Keratinocyte (primary cell): ENCODE measurements around the gene UROS. TPM values are rescaled to one million over a fixed set of nuclear protein-coding genes. Genes with fewer than 3 reads are reported as not detected.

ENCODE experiments used
- DNase-seq: peaks from one replicate; pipeline ENCODE4 v3.0.0-alpha.2; 2011; ENCODE audit warnings: low read depth, missing footprints, low spot score
- FAIRE-seq: peaks from 2 replicates; lab custom pipeline; 2011; peaks lifted over from hg19 to GRCh38; lab: Jason Lieb, UNC
- H2AFZ ChIP-seq: 2 replicates; pipeline ENCODE4 v1.6.0; 2012; ENCODE audit warnings: low read length, control low read depth, inconsistent platforms; ENCODE audit not compliant: control insufficient read depth
- H3K27ac ChIP-seq: 2 replicates; pipeline ENCODE4 v1.5.1; 2011; ENCODE audit warnings: low read length; ENCODE audit not compliant: control insufficient read depth, insufficient read depth
- H3K27me3 ChIP-seq: 3 replicates; pipeline ENCODE4 v1.6.0; 2011; ENCODE audit warnings: low read length; ENCODE audit not compliant: control insufficient read depth, insufficient read depth; ENCODE audit errors: extremely low read depth
- H3K36me3 ChIP-seq, 2 experiments: 2 replicates in 1 of 2; 3 replicates in 1 of 2; pipeline ENCODE4 v1.5.1; 2011; ENCODE audit warnings: low read length in 2 of 2, mild to moderate bottlenecking in 1 of 2; ENCODE audit not compliant: control insufficient read depth in 2 of 2, insufficient read depth in 2 of 2; ENCODE audit errors: extremely low read depth in 1 of 2
- H3K4me1 ChIP-seq: 3 replicates; pipeline ENCODE4 v1.5.1; 2011; ENCODE audit warnings: low read length; ENCODE audit not compliant: control insufficient read depth, insufficient read depth; ENCODE audit errors: extremely low read depth
- H3K4me2 ChIP-seq: 3 replicates; pipeline ENCODE4 v1.6.0; 2011; ENCODE audit warnings: low read depth, low read length; ENCODE audit not compliant: control insufficient read depth, insufficient read depth; ENCODE audit errors: extremely low read depth
- H3K4me3 ChIP-seq, 3 experiments: fragments of 200-600 bp in 1 of 3; sonication (generic) in 1 of 3; 2 replicates in 2 of 3; 3 replicates in 1 of 3; pipeline ENCODE4 v1.5.1; 2011 to 2016; ENCODE audit warnings: low read length in 3 of 3, mild to moderate bottlenecking in 3 of 3, control low read depth in 2 of 3, inconsistent platforms in 1 of 3, low read depth in 1 of 3, mixed read lengths in 1 of 3, mixed run types in 1 of 3, moderate library complexity in 1 of 3; ENCODE audit not compliant: control insufficient read depth in 2 of 3, insufficient read depth in 2 of 3; ENCODE audit errors: extremely low read depth in 1 of 3
- H3K79me2 ChIP-seq: 2 replicates; pipeline ENCODE4 v1.6.0; 2012; ENCODE audit warnings: low read length; ENCODE audit not compliant: control insufficient read depth, insufficient read depth
- H3K9ac ChIP-seq: 3 replicates; pipeline ENCODE4 v1.6.0; 2011; ENCODE audit warnings: low read length; ENCODE audit not compliant: control insufficient read depth, insufficient read depth; ENCODE audit errors: extremely low read depth
- H3K9me1 ChIP-seq: 3 replicates; pipeline ENCODE4 v1.6.0; 2011; ENCODE audit warnings: low read length; ENCODE audit not compliant: control insufficient read depth, insufficient read depth; ENCODE audit errors: extremely low read depth
- H3K9me3 ChIP-seq: 2 replicates; pipeline ENCODE4 v1.5.1; 2012; ENCODE audit warnings: low read depth, low read length; ENCODE audit not compliant: control insufficient read depth
- H4K20me1 ChIP-seq: 3 replicates; pipeline ENCODE4 v1.6.0; 2011; ENCODE audit warnings: low read length; ENCODE audit not compliant: control insufficient read depth, insufficient read depth; ENCODE audit errors: extremely low read depth
- EZH2 ChIP-seq: IDR thresholded peaks from one replicate; pipeline ENCODE4 v1.6.1; 2012; ENCODE audit warnings: inconsistent platforms, mild to moderate bottlenecking, low read length, moderate library complexity
- dilution Hi-C: fragments of 300-500 bp; cut with MboI; formaldehyde crosslinking; loops from one replicate; pipeline ENCODE4 v1.7.0; 2020; ENCODE audit warnings: low sequenced_read_pairs; ENCODE audit not compliant: extremely low pct_ligation_motif_present
- polyA plus RNA-seq, 5 experiments: library from polyadenylated mRNA; depleted of rRNA in 3 of 5; stranded (reverse) in 3 of 5; stranded (forward) in 1 of 5; unstranded in 1 of 5; fragments of >200 nt; gene quantifications; 1 replicate in 1 of 5; 2 replicates in 3 of 5; 3 replicates in 1 of 5; pipeline versions ENCODE4 v1.2.1 to v1.2.3, GENCODE V29; 2011 to 2012; ENCODE audit warnings: missing spikeins in 2 of 5, low read depth in 1 of 5, low replicate concordance in 1 of 5
- TF ChIP-seq, protein P1 (sequence below), 3 experiments: IDR thresholded peaks in 1 of 3; conservative IDR thresholded peaks in 1 of 3; optimal IDR thresholded peaks in 1 of 3; 2 replicates in 2 of 3; 3 replicates in 1 of 3; pipeline versions ENCODE3 to v1.5.1; 2011; ENCODE audit warnings: low read length in 3 of 3, mild to moderate bottlenecking in 3 of 3, moderate library complexity in 2 of 3, control low read depth in 1 of 3, inconsistent platforms in 1 of 3; ENCODE audit not compliant: insufficient read depth in 2 of 3; ENCODE audit errors: extremely low read depth in 1 of 3

The UROS gene
- polyA plus RNA-seq, 1 donor (not counting 4 experiments of a cell fraction or from before 2014, with no cell fraction given), result 46.7 TPM

DNA sequence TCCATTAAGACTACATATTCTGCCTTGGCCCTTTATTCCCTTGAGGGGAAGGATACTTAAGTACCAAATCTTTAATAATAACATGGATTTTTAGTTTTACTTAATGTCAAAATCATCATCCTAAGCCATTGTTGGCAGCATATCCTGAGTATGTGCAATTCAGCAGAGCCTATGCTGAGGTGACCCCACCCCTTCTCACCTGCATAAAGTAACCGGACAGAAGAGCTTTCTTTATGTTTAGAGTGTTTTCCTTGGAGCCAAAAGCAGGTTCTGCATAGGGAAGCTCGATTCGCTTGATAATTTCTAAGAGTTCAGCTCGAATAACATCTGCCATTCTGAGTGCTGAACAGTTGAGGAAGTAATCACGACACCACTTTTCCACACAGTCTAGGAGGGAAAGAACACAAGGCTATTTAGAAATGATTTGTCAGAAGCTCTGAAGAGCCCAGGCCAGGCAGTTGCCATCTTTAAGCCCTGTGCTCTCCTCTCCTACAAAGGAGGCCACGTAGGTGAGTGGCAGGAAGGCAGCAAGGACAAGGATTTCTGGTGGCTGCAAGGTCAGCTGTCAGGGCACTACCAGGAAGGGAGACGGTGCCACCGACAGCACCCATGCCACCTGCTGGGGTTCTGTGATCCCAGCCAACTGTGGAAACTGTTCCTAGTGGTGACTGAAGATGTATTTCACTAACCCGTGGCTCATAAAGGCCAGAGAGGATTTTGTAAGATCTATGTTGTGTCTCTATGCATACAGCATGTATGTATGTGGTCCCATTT, 15.9 kb upstream of the UROS start:
- peaks cover 3% of the 10 kb centered on the region for H4K20me1 ChIP-seq
- no peaks in the 10 kb centered on the region for H3K9me1 ChIP-seq
- TF ChIP-seq, protein P1, sequence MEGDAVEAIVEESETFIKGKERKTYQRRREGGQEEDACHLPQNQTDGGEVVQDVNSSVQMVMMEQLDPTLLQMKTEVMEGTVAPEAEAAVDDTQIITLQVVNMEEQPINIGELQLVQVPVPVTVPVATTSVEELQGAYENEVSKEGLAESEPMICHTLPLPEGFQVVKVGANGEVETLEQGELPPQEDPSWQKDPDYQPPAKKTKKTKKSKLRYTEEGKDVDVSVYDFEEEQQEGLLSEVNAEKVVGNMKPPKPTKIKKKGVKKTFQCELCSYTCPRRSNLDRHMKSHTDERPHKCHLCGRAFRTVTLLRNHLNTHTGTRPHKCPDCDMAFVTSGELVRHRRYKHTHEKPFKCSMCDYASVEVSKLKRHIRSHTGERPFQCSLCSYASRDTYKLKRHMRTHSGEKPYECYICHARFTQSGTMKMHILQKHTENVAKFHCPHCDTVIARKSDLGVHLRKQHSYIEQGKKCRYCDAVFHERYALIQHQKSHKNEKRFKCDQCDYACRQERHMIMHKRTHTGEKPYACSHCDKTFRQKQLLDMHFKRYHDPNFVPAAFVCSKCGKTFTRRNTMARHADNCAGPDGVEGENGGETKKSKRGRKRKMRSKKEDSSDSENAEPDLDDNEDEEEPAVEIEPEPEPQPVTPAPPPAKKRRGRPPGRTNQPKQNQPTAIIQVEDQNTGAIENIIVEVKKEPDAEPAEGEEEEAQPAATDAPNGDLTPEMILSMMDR (optimal IDR thresholded peaks at IDR 0.05 in 1 of 3, IDR thresholded peaks at IDR 0.05 in 1 of 3, conservative IDR thresholded peaks at IDR 0.05 in 1 of 3; ENCODE audit: extremely low read depth in 1 of 3, insufficient read depth in 2 of 3, low read length in 3 of 3), result no peak
- no peak for DNase-seq
- no peaks in the 10 kb centered on the region for H3K4me1 ChIP-seq
- no peak for FAIRE-seq
- no peak overlapping the region for H3K4me3 ChIP-seq
- dilution Hi-C loops, result no loop called here
- no peak overlapping the region for H3K9ac ChIP-seq
- no peak overlapping the region for H2AFZ ChIP-seq
- no peak overlapping the region for H3K27ac ChIP-seq
- H3K4me2 ChIP-seq, result no peak overlapping the region
- no peaks in the 10 kb centered on the region for H3K79me2 ChIP-seq
- H3K36me3 ChIP-seq, result peaks cover 35 to 55% of the 10 kb centered on the region in 2 experiments
- H3K27me3 ChIP-seq, result no peaks in the 10 kb centered on the region
- no peaks in the 10 kb centered on the region for H3K9me3 ChIP-seq

DNA sequence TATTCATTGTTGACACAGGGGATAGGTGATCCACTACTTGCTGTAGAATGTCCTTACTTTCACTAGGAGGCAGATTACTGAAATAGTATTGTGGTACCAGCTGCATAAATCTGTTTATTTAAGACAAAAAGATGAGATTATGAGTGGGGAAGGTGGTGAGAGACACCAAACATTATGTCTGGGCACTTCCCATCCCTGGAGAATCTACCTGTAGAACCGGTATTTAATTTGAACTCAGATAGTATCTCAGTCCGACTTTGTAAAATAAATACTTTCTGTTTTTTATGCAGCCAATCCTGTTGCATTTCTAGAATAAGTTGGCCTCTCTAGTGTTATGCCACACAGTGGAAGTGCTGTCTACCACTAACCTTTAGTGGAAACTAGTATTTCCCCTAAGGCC, 13.7 kb upstream of the UROS start:
- Histone ChIP-seq H2AFZ (no peak overlapping the region), H3K9ac (no peak overlapping the region), H3K9me1 (no peaks in the 10 kb centered on the region), H3K27me3 (no peaks in the 10 kb centered on the region), H3K4me3 (no peak overlapping the region), H3K4me2 (no peak overlapping the region), H3K79me2 (no peaks in the 10 kb centered on the region), H3K36me3 (peaks cover 41 to 69% of the 10 kb centered on the region in 2 experiments), H3K4me1 (no peaks in the 10 kb centered on the region), H3K9me3 (no peaks in the 10 kb centered on the region), H3K27ac (no peak overlapping the region), H4K20me1 (peaks cover 3% of the 10 kb centered on the region)
- TF ChIP-seq, protein P1 (optimal IDR thresholded peaks at IDR 0.05 in 1 of 3, IDR thresholded peaks at IDR 0.05 in 1 of 3, conservative IDR thresholded peaks at IDR 0.05 in 1 of 3; ENCODE audit: extremely low read depth in 1 of 3, insufficient read depth in 2 of 3, low read length in 3 of 3), result no peak
- no peak for TF ChIP-seq EZH2
- DNase-seq, result no peak
- dilution Hi-C loops, result no loop called here
- FAIRE-seq, result no peak
